ENCODE measurements around the gene SLC1A4.

GRCh38 chr2:64970495-64970894, 18.7 kb upstream of the SLC1A4 start:
- no peak for TF ChIP-seq CTCF (IDR thresholded peaks at IDR 0.05; ENCODE audit: low read length)
- no peak for TF ChIP-seq EZH2phosphoT487 (IDR thresholded peaks at IDR 0.05; ENCODE audit: low read length)
- TF ChIP-seq EZH2 (optimal IDR thresholded peaks at IDR 0.05; ENCODE audit: low read depth, low read length) = no peak
